ENCODE measurements around the gene UVRAG.

UVRAG gene

GRCh38 chr11:76179147-76179546, 364.1 kb downstream of the UVRAG start:
- no peak for DNase-seq

- no peak for DNase-seq
Measured at GRCh38 chr11:76181371-76181770, 366.4 kb downstream of the UVRAG start.

- no peak for DNase-seq
Measured at GRCh38 chr11:76184551-76184993, 369.6 kb downstream of the UVRAG start.

- no peak for DNase-seq
Measured at GRCh38 chr11:76185511-76185910, 370.5 kb downstream of the UVRAG start.

- peak; percentile 77 for DNase-seq
Measured at GRCh38 chr11:76185931-76186401, 371.0 kb downstream of the UVRAG start.

GRCh38 chr11:76186776-76187279, 371.8 kb downstream of the UVRAG start:
- DNase-seq = no peak

- DNase-seq = no peak
Measured at GRCh38 chr11:76188873-76189272, 373.9 kb downstream of the UVRAG start.

GRCh38 chr11:76189682-76190081, 374.7 kb downstream of the UVRAG start:
- DNase-seq = no peak

GRCh38 chr11:76190376-76190775, 375.4 kb downstream of the UVRAG start:
- no peak for DNase-seq
